Esophagus muscularis mucosa (tissue), 4 donors: ENCODE results near the gene POLE.

Experiments
- CTCF ChIP-seq, 3 experiments: fragments of 200-600 bp in 2 of 3; fragments of 450-650 bp in 1 of 3; sonication (generic) in 2 of 3; IDR thresholded peaks; one replicate each; pipeline ENCODE4 v1.5.1; 2017 to 2019; ENCODE audit warnings: antibody characterized with exemption in 3 of 3, mild to moderate bottlenecking in 2 of 3, moderate library complexity in 1 of 3
- EP300 ChIP-seq: sonication (generic); formaldehyde crosslinking; IDR thresholded peaks from one replicate; pipeline ENCODE4 v1.6.1; 2017; ENCODE audit warnings: antibody characterized with exemption
- POLR2A ChIP-seq: fragments of 450-650 bp; IDR thresholded peaks from one replicate; pipeline ENCODE4 v1.6.1; 2017; ENCODE audit warnings: antibody characterized with exemption, moderate library complexity, mild to moderate bottlenecking, low read depth

GRCh38 chr12:132575661-132576060 lies 111.5 kb downstream of the POLE start:
- no peak for TF ChIP-seq CTCF (IDR thresholded peaks at IDR 0.05)
- no peak for TF ChIP-seq EP300
- no peak for TF ChIP-seq POLR2A
